Caco-2 (cell line): ENCODE measurements around the gene NFIC. TPM values are rescaled to one million over a fixed set of nuclear protein-coding genes. Genes with fewer than 3 reads are reported as not detected.
"Not testable (repeated sequence)": the region's sequence is repeated elsewhere in the genome, so short reads cannot be mapped to it uniquely, and the experiment has no call there.

Source experiments
- BruUV-seq: library from RNA; stranded (reverse); fragments of 400-500 nt; replicated peaks from 2 replicates; lab custom pipeline; 2021; lab: Mats Ljungman, UMichigan
- CTCF ChIA-PET: fragments of 300-600 bp; sonication (Branson Sonifier 250); formaldehyde crosslinking; loops from one replicate; lab custom pipeline; 2022; ENCODE audit warnings: antibody characterized with exemption; lab: Charles Lee
- POLR2A ChIA-PET: fragments of 300-600 bp; sonication (Branson Sonifier 250); formaldehyde crosslinking; loops from one replicate; lab custom pipeline; 2022; ENCODE audit warnings: antibody characterized with exemption; lab: Charles Lee
- DNase-seq, 2 experiments: peaks; one replicate each; pipeline versions ENCODE4 v3.0.0 to v3.0.0-alpha.2; 2020 to 2022
- H3K27me3 ChIP-seq: replicated peaks from 2 replicates; pipeline ENCODE4 v1.6.0; 2011; ENCODE audit warnings: low read length; ENCODE audit not compliant: control insufficient read depth, insufficient read depth
- H3K36me3 ChIP-seq: 2 replicates; pipeline ENCODE4 v1.5.1; 2011; ENCODE audit warnings: low read length; ENCODE audit not compliant: control insufficient read depth, insufficient read depth
- H3K4me1 ChIP-seq: fragments of 250-450 bp; sonication (Bioruptor Pico); 2 replicates; pipeline ENCODE4 v1.5.1; 2020; ENCODE audit warnings: mild to moderate bottlenecking
- H3K4me3 ChIP-seq: 2 replicates; pipeline ENCODE4 v1.5.1; 2011; ENCODE audit warnings: low read depth, mild to moderate bottlenecking, control low read depth, low read length
- H3K9me3 ChIP-seq: fragments of 250-450 bp; sonication (Bioruptor Pico); 2 replicates; pipeline ENCODE4 v1.5.1; 2020; ENCODE audit warnings: mild to moderate bottlenecking, moderate library complexity
- H3K27ac Mint-ChIP-seq: one replicate; pipeline ENCODE4 v1.8.0; 2022; ENCODE audit warnings: mixed read lengths; ENCODE audit not compliant: unreplicated experiment
- H3K27me3 Mint-ChIP-seq: one replicate; pipeline ENCODE4 v1.8.0; 2022; ENCODE audit warnings: mixed read lengths; ENCODE audit not compliant: insufficient read depth, unreplicated experiment
- H3K36me3 Mint-ChIP-seq: one replicate; pipeline ENCODE4 v1.8.0; 2022; ENCODE audit warnings: mild to moderate bottlenecking, mixed read lengths; ENCODE audit not compliant: insufficient read depth, unreplicated experiment
- H3K4me1 Mint-ChIP-seq: one replicate; pipeline ENCODE4 v1.8.0; 2022; ENCODE audit warnings: low read depth, mixed read lengths; ENCODE audit not compliant: unreplicated experiment
- H3K4me3 Mint-ChIP-seq: one replicate; pipeline ENCODE4 v1.8.0; 2022; ENCODE audit warnings: mild to moderate bottlenecking, moderate library complexity, mixed read lengths; ENCODE audit not compliant: unreplicated experiment
- H3K9me3 Mint-ChIP-seq: one replicate; pipeline ENCODE4 v1.8.0; 2022; ENCODE audit warnings: mixed read lengths; ENCODE audit not compliant: unreplicated experiment
- CTCF ChIP-seq, 2 experiments: fragments of 200-600 bp in 1 of 2; IDR thresholded peaks; 1 replicate in 1 of 2; 2 replicates in 1 of 2; pipeline versions ENCODE4 v1.5.1 to v1.8.0; 2011 to 2022; ENCODE audit warnings: antibody characterized with exemption in 1 of 2, control low read depth in 1 of 2, inconsistent platforms in 1 of 2, low read depth in 1 of 2, low read length in 1 of 2, mild to moderate bottlenecking in 1 of 2, moderate library complexity in 1 of 2; ENCODE audit not compliant: insufficient read depth in 1 of 2, severe bottlenecking in 1 of 2, unreplicated experiment in 1 of 2
- intact Hi-C: fragments of 100-400 bp; cut with micrococcal nuclease; formaldehyde crosslinking; loops from one replicate; pipeline ENCODE4 v1.10.0; 2022; ENCODE audit not compliant: unreplicated experiment
- total RNA-seq: library from RNA; stranded (reverse); gene quantifications from 2 replicates; pipeline ENCODE4 v1.2.3, GENCODE V29; 2022

NFIC gene
- total RNA-seq, 1 experiment from 2014 or later, result 5.1 TPM

GRCh38 chr19:3420244-3420755 is 53.9 kb downstream of the NFIC start:
- intact Hi-C loops, result no loop called here
- ChIA-PET POLR2A (interaction anchor here (0.6 kb wide), 1 partner anchor 9 kb away, joined by 3 read pairs; no protein-coding TSS in a partner anchor), CTCF (interaction anchor here (0.5 kb wide), 1 partner anchor 41 kb away, joined by 11 read pairs; no protein-coding TSS in a partner anchor)
- Histone ChIP-seq H3K4me1 (no peaks in the 10 kb centered on the region), H3K9me3 (no peaks in the 10 kb centered on the region), H3K36me3 (no peaks in the 10 kb centered on the region), H3K27me3 (no peaks in the 10 kb centered on the region), H3K4me3 (no peak overlapping the region)
- Mint-ChIP-seq H3K27me3 (no peaks in the 10 kb centered on the region), H3K4me1 (no peaks in the 10 kb centered on the region), H3K9me3 (no peaks in the 10 kb centered on the region), H3K27ac (no peak overlapping the region), H3K36me3 (no peaks in the 10 kb centered on the region), H3K4me3 (no peak overlapping the region)
- no peak for TF ChIP-seq CTCF (IDR thresholded peaks at IDR 0.05; ENCODE audit: insufficient read depth in 1 of 2, low read depth in 1 of 2, low read length in 1 of 2, severe bottlenecking in 1 of 2, unreplicated experiment in 1 of 2)
- no TSS peak for BruUV-seq
- DNase-seq, result no peak

GRCh38 chr19:3420909-3421619 is 54.7 kb downstream of the NFIC start:
- intact Hi-C loops, result no loop called here
- no peaks in the 10 kb centered on the region for H3K27me3 Mint-ChIP-seq
- H3K9me3 Mint-ChIP-seq, result no peaks in the 10 kb centered on the region
- H3K36me3 Mint-ChIP-seq, result no peaks in the 10 kb centered on the region
- CTCF ChIA-PET, result no interaction called here
- Histone ChIP-seq H3K4me3 (no peak overlapping the region), H3K9me3 (no peaks in the 10 kb centered on the region), H3K36me3 (no peaks in the 10 kb centered on the region), H3K27me3 (no peaks in the 10 kb centered on the region), H3K4me1 (no peaks in the 10 kb centered on the region)
- no peak for DNase-seq
- POLR2A ChIA-PET, result interaction anchor here (0.6 kb wide), 1 partner anchor 10 kb away, joined by 3 read pairs; no protein-coding TSS in a partner anchor
- H3K4me1 Mint-ChIP-seq, result no peaks in the 10 kb centered on the region
- TF ChIP-seq CTCF (IDR thresholded peaks at IDR 0.05; ENCODE audit: insufficient read depth in 1 of 2, low read depth in 1 of 2, low read length in 1 of 2, severe bottlenecking in 1 of 2, unreplicated experiment in 1 of 2), result no peak
- no peak overlapping the region for H3K27ac Mint-ChIP-seq
- no peak overlapping the region for H3K4me3 Mint-ChIP-seq
- BruUV-seq, result no TSS peak

- H3K4me1 Mint-ChIP-seq, H3K4me3 Mint-ChIP-seq, H3K9me3 Mint-ChIP-seq, H3K36me3 Mint-ChIP-seq, H3K27me3 Mint-ChIP-seq, CTCF ChIA-PET, BruUV-seq, POLR2A ChIA-PET, H3K9me3 ChIP-seq, DNase-seq, intact Hi-C loops, H3K36me3 ChIP-seq, H3K27ac Mint-ChIP-seq, H3K4me1 ChIP-seq, H3K27me3 ChIP-seq, H3K4me3 ChIP-seq: not testable (repeated sequence)
Observed at GRCh38 chr19:3421656-3422055, 55.3 kb downstream of the NFIC start.
